Breast epithelium (tissue), 3 donors: ENCODE data around the gene BUB3.

Experiments used
- POLR2A ChIP-seq: fragments of 450-650 bp; IDR thresholded peaks from one replicate; pipeline ENCODE4 v1.6.1; 2016; ENCODE audit warnings: antibody characterized with exemption, mild to moderate bottlenecking, moderate library complexity
- TF ChIP-seq, protein P1 (sequence below), 3 donors: fragments of 450-650 bp; IDR thresholded peaks; one replicate each; pipeline ENCODE4 v1.5.1; 2016 to 2017; ENCODE audit warnings: antibody characterized with exemption in 3 of 3, mild to moderate bottlenecking in 3 of 3, moderate library complexity in 3 of 3

DNA sequence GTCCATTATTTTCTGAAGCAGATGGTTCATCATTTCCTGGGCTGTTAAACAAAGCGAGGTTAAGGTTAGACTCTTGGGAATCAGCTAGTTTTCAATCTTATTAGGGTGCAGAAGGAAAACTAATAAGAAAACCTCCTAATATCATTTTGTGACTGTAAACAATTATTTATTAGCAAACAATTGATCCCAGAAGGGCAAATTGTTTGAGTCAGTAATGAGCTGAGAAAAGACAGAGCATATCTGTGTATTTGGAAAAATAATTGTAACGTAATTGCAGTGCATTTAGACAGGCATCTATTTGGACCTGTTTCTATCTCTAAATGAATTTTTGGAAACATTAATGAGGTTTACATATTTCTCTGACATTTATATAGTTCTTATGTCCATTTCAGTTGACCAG is 10.1 kb downstream of the BUB3 start:
- TF ChIP-seq POLR2A, result no peak
- TF ChIP-seq, protein P1, sequence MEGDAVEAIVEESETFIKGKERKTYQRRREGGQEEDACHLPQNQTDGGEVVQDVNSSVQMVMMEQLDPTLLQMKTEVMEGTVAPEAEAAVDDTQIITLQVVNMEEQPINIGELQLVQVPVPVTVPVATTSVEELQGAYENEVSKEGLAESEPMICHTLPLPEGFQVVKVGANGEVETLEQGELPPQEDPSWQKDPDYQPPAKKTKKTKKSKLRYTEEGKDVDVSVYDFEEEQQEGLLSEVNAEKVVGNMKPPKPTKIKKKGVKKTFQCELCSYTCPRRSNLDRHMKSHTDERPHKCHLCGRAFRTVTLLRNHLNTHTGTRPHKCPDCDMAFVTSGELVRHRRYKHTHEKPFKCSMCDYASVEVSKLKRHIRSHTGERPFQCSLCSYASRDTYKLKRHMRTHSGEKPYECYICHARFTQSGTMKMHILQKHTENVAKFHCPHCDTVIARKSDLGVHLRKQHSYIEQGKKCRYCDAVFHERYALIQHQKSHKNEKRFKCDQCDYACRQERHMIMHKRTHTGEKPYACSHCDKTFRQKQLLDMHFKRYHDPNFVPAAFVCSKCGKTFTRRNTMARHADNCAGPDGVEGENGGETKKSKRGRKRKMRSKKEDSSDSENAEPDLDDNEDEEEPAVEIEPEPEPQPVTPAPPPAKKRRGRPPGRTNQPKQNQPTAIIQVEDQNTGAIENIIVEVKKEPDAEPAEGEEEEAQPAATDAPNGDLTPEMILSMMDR (IDR thresholded peaks at IDR 0.05), result no peak
